NB4 (cell line): ENCODE measurements around the gene AGAP5.

ENCODE experiments used
- POLR2A ChIP-seq: IDR thresholded peaks from 2 replicates; pipeline ENCODE4 v1.6.1; 2011; ENCODE audit warnings: mild to moderate bottlenecking; ENCODE audit not compliant: insufficient read length; ENCODE audit errors: extremely low read depth
- TF ChIP-seq, protein P1 (sequence below): IDR thresholded peaks from one replicate; pipeline ENCODE4 v1.5.1; 2012; ENCODE audit warnings: low read depth, low read length

DNA sequence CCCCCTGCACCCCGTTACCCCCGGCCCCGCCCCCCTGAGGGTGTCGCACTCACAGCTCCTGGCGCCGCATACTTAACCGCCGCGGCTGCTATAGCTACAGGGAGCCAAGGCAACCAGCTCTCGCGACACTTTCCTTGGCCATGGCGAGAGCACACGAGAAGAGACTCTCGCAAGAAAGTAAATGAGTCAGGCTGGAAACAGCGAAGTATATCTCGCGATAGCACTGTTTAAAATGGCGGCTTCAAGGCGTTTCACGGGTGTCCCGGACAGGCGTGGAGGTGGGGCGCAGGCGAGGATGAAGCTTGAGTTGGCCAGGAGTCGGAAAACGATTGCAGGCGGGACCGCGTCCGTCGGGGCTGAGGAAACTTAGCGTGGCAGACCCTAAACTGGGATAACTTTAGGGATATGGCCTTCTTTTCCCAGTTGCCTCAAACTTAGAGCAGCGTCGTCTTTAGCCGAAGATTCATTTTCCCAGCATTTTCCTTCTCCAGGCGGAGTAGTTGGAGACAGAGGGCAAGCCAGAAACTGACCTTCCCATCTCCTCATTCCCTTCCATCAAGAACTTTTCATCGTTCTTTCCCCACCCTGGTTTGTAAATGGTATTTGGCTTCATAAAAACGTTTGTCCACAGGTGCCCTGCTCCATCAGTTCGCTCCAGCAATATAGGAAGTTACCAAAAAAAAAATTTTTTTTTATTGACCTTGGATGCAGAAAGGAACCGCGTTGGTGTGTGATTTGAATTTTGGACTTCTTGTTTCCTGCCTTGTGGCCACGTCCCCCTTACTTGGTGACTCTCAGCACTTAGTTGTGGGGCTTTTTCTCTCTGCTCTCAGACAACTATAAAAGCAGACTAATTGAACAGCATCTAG lies 71.8 kb downstream of the AGAP5 start:
- TF ChIP-seq, protein P1, sequence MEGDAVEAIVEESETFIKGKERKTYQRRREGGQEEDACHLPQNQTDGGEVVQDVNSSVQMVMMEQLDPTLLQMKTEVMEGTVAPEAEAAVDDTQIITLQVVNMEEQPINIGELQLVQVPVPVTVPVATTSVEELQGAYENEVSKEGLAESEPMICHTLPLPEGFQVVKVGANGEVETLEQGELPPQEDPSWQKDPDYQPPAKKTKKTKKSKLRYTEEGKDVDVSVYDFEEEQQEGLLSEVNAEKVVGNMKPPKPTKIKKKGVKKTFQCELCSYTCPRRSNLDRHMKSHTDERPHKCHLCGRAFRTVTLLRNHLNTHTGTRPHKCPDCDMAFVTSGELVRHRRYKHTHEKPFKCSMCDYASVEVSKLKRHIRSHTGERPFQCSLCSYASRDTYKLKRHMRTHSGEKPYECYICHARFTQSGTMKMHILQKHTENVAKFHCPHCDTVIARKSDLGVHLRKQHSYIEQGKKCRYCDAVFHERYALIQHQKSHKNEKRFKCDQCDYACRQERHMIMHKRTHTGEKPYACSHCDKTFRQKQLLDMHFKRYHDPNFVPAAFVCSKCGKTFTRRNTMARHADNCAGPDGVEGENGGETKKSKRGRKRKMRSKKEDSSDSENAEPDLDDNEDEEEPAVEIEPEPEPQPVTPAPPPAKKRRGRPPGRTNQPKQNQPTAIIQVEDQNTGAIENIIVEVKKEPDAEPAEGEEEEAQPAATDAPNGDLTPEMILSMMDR: no peak
- peak; percentile 96 for TF ChIP-seq POLR2A
